ENCODE data around the gene RGS4.
"Not testable (repeated sequence)": the region's sequence is repeated elsewhere in the genome, so short reads cannot be mapped to it uniquely, and the experiment has no call there.

Gene RGS4

GRCh38 chr1:163069655-163070277 is 605 bp downstream of the RGS4 start:
- DNase-seq = no peak

- peak in 1 of 2 donors; percentile 7 for DNase-seq
Measured at GRCh38 chr1:163071405-163072255, 2.5 kb downstream of the RGS4 start.

- no peak for DNase-seq
Measured at GRCh38 chr1:163072658-163073057, 3.5 kb downstream of the RGS4 start.

DNA sequence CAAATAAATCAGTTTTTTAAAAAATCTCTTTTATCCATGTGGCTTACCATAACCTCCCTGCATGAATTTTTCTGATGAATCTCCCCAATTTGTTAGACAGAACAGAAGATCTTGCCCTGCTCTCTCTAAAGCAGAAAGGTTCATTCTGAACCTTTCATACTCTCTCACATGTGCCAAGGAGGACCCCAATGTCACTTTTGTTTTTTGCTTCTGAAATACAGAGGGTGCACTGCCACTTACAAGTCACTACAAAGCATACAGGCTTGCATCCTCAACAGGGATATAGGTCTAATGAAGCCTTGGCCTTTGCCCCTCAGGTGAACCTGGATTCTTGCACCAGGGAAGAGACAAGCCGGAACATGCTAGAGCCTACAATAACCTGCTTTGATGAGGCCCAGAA is 4.8 kb downstream of the RGS4 start:
- DNase-seq = no peak

DNA sequence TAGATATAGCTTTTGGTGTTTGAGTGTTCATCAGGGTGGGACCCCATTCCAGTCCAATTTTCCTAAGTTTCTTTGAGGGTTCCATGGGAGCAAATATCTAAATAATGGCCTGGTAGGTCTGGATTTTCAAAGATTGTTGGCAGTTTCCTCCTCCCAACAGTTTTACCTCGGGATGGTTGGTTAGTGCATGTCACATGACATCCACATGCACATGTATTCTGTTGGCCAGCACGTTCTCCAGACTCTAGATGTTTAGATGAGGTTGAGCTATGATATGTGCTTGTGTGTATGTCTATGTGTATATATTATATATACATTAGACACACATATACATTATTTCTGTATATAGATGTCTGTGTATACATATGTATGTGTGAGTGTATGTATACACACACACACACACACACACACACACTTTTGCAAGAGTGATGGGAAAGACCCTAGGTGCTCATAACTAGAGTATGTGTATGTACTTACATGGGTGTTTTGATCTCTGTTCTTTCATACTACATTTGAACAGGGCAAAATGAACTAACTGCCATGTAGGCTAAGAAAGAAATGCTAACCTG is 5.6 kb downstream of the RGS4 start:
- DNase-seq = no peak

DNA sequence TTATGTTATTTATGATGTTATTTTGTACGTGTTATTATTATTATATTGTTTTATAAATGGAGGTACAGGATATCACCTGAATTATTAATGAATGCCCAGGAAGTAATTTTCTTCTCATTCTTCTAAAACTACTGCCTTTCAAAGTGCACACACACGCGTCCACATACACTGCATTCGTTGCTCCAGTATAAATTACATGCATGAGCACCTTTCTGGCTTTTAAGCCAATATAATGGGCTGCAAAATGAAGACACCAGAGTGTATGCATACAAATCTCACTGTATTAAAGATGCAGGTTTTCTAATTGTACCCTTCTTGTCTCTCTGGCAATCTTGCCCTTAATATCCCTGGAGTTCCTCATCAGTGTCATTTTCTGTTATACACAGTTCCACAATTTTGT is 6.9 kb downstream of the RGS4 start:
- DNase-seq = no peak

DNA sequence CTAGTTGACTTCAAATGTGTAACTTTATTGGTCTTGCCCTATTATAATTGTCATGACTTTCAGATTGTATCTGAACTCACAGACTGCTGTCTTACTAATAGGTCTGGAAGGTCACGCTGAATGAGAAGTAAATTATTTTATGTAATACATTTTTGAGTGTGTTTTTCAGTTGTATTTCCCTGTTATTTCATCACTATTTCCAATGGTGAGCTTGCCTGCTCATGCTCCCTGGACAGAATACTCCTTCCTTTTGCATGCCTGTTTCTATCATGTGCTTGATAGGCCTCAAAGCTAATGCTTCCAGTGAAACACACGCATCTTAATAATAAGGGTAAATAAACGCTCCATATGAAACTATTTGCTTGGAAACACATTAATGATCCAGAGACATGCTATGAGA is 7.3 kb downstream of the RGS4 start:
- DNase-seq = no peak

DNA sequence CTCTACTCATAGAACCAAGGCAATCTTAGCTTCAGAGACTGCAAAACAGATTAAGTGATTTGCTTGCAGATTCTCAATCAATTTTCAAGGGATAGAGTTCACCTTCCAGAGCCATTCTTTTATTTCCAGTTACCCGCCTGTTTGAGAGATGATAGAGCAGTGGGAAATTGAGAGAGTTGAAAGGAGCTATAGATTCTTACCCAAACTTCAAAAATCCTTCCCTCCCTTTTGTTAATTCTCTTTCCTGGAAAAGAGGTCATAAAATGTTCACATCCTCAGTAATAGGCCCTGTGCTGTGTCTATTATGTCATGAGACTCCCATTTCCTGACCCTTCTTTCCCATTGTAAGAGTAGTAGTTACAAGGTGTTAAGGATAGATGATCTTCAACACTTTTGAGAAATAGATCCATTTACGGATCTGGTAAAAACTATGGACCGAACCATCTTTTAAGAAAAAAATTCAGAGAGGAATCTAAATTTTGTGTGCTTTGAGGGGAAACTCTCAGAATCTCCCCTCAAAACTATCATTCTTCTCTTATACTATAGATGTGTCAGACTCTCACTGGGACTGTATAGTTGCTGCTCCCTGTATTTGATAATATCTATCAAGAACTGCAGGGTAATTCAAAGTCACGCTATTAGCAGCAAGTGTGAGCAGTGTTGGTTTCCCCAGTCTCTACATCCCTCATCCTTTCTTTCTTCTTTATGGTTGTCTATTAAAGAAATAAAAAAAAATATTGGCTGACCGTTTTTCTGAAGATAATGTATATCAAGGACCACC is 8.0 kb downstream of the RGS4 start:
- DNase-seq = no peak

- no peak for DNase-seq
Measured at GRCh38 chr1:163082971-163083370, 13.8 kb downstream of the RGS4 start.

DNA sequence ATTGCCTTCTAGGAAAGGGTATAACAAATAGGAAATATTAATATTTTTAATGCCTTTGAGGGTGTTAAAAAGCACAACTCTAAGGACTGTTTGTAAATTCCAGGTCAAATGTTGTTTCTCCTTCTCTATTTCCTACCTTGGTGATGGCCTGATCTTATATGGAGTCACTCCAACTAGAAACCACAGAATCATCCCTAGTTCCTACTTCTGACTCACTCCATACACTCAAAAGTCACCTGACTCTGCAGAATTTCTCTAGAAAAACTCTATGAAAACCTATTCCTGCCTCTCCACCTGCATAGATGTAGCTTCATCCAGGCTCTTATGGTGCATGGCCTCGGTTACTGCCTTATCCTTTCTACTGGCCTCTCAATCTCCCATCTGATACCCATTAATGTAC is 14.5 kb downstream of the RGS4 start:
- DNase-seq = no peak

DNA sequence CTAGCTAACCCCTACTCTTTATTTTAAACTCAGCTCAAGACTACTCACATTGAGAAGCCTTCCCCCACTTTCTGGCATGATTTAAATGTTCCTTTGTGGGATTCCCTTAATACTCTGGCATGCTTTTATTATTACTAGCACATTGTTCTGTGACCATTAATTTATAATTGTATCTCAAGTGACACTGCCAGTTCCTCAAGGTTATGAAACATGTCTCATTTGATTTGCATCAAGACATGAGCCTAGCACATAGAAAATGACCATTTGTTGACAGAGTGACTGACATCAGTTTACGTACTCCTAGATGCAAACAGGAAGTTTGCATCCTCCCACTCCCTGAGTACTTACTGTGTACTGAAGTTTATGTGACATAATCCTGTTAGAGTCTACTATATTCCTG is 15.2 kb downstream of the RGS4 start:
- DNase-seq = no peak

GRCh38 chr1:163085041-163085903 is 16.1 kb downstream of the RGS4 start:
- DNase-seq = no peak

- DNase-seq = no peak
Measured at GRCh38 chr1:163085904-163086268, 16.7 kb downstream of the RGS4 start.

- not testable (repeated sequence) for DNase-seq
Measured at GRCh38 chr1:163089117-163089516, 20.0 kb downstream of the RGS4 start.

DNA sequence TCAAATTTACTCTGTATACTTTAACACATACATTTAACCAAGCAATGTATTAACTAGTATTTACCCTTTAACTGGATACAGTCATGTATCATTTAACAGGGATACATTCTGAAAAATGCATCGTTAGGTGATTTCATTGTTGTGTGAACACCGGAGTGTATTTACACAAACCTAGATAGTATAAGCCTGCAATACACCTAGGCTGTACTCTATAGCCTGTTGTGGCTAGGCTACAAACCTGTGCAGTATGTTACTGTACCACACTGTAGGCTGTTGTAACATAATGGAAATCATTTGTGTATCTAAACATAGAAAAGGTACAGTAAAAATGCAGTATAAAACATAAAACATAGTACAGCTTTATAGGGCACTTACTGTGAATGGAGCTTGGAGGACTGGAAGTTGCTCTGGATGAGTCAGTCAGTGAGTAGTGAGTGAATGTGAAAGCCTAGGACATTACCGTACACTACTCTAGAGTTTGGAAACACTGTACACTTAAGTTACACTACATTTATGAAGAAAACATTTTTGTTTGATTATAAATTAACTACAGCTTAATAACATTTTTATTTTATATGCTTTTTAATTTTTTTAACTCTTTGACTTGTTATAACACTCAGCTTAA is 21.3 kb downstream of the RGS4 start:
- no peak for DNase-seq

DNA sequence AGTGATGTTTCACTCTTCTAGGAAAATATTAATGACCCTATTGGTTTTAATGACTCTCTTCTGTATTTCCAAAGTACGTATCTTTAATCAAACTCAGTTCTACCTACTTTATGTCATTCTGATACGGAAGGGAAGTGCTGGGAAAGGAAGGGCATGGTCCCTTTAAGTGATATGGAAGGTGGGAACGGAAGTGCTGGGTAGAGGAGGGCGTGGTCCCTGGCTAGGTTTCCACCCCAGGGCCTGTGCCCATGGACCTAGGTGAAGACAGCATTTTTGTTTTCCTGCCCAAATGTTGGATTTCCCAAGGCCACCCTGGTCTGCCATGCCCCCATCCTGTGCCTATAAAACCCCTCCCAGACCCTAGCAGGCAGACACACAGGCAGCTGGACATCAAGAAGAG is 24.0 kb downstream of the RGS4 start:
- no peak for DNase-seq

GRCh38 chr1:163093579-163093978 is 24.4 kb downstream of the RGS4 start:
- DNase-seq = no peak

GRCh38 chr1:163094182-163094581 is 25.0 kb downstream of the RGS4 start:
- DNase-seq = no peak

DNA sequence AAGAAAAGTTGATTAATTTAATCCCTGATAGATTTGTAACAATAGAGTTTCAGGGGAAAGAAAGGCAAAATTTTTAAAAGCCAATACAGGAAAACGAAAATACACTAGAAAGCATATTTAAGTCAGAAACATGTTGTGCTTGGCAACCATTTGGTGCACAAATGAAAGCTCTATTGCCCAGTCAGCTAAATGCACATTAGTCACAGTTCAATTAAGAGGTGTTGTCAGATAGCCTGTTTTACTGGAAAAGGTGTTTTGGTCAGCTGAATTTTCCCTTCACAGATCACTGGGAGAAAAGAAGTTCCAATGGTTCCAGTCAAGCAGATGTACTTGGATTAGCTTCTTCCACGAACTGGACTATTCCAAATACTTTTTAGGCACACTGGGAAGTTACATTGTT is 25.4 kb downstream of the RGS4 start:
- no peak for DNase-seq

- no peak for DNase-seq
Measured at GRCh38 chr1:163095213-163095612, 26.1 kb downstream of the RGS4 start.

- no peak for DNase-seq
Measured at GRCh38 chr1:163102590-163102989, 33.4 kb downstream of the RGS4 start.
